ENCODE data around the gene C1QTNF1. TPM values are rescaled to one million over a fixed set of nuclear protein-coding genes. Genes with fewer than 3 reads are reported as not detected.
A peak's percentile ranks its signal among the peaks of the same experiment; 100 is the strongest.

C1QTNF1 gene
- total and polyA plus RNA-seq, 9 of the 15 experiments (the other 6 are each of a cell fraction or from before 2014, with no cell fraction given), result 0.09 TPM; not detected in 8

GRCh38 chr17:79010304-79010646 is 13.7 kb upstream of the C1QTNF1 start:
- no peak for ATAC-seq
- H3K4me2 ChIP-seq (ENCODE audit: insufficient read depth, low read length), result peak overlapping the region; percentile 84
- H3K9me1 ChIP-seq (ENCODE audit: control insufficient read depth, insufficient read depth, low read length), result peaks cover 7% of the 10 kb centered on the region
- peak overlapping the region; percentile 95 to 98; a peak in 2 of 4 replicates for H3K9ac ChIP-seq (ENCODE audit: insufficient read depth in 1 of 2, low read depth in 2 of 2, low read length in 2 of 2)
- H3K4me1 ChIP-seq (replicated peaks in 1 of 2; ENCODE audit: control insufficient read depth in 2 of 2, insufficient read depth in 2 of 2, low read length in 2 of 2), result peaks cover 25 to 30% of the 10 kb centered on the region in 2 experiments
- peak overlapping the region; percentile 92 for H2AFZ ChIP-seq (ENCODE audit: low read depth, low read length)
- DNase-seq (ENCODE audit: extremely low read depth in 1 of 4, low spot score in 3 of 4), result no peak
- peaks cover 11% of the 10 kb centered on the region; the same call in 2 of the 3 replicates for H3K36me3 ChIP-seq (ENCODE audit: control insufficient read depth, insufficient read depth, low read length)
- H3K9me3 ChIP-seq (replicated peaks; ENCODE audit: control insufficient read depth, insufficient read depth, low read depth, low read length), result no peaks in the 10 kb centered on the region
- H4K20me1 ChIP-seq (replicated peaks; ENCODE audit: control insufficient read depth, insufficient read depth, low read length), result peaks cover 13% of the 10 kb centered on the region
- POLR2A ChIA-PET, result interaction anchor here (0.6 to 0.7 kb wide), 2 partner anchors 15 to 330 kb away, joined by 3 read pairs; no protein-coding TSS in a partner anchor
- WGBS (ENCODE audit: insufficient coverage, low coverage, missing lambda C conversion rate), result 66% methylated on average over 7 of the region's 7 CpGs
- BruUV-seq (replicated peaks), result no TSS peak
- intact Hi-C loops (cut with micrococcal nuclease) (no loop called here), in situ Hi-C loops (cut with MboI) (no loop called here)
- no peak for TF ChIP-seq PHB (CRISPR knock-in tag; IDR thresholded peaks at IDR 0.05)
- TF ChIP-seq, protein P1, sequence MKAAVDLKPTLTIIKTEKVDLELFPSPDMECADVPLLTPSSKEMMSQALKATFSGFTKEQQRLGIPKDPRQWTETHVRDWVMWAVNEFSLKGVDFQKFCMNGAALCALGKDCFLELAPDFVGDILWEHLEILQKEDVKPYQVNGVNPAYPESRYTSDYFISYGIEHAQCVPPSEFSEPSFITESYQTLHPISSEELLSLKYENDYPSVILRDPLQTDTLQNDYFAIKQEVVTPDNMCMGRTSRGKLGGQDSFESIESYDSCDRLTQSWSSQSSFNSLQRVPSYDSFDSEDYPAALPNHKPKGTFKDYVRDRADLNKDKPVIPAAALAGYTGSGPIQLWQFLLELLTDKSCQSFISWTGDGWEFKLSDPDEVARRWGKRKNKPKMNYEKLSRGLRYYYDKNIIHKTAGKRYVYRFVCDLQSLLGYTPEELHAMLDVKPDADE (conservative IDR thresholded peaks at IDR 0.05; ENCODE audit: control insufficient read depth, low read depth, low read length), result no peak
- no peak for TF ChIP-seq ZNF24 (IDR thresholded peaks at IDR 0.05)
- no peak for TF ChIP-seq TRIM24 (IDR thresholded peaks at IDR 0.05)
- peaks cover 43% of the 10 kb centered on the region for H3K79me2 ChIP-seq (ENCODE audit: control insufficient read depth, insufficient read depth, low read length)
- no peaks in the 10 kb centered on the region for H3K27me3 ChIP-seq (ENCODE audit: control insufficient read depth in 2 of 2, insufficient read depth in 2 of 2, low read length in 2 of 2)
- H3K27ac ChIP-seq (ENCODE audit: extremely low read depth, low read depth, low read length), result peak overlapping the region; percentile 93; the same call in 2 of the 3 replicates
- FAIRE-seq, result peak; percentile 6
- CTCF ChIA-PET (ENCODE audit: low intra/inter-chr PET ratio), result interaction anchor here (0.6 kb wide), 1 partner anchor 18 kb away, joined by 5 read pairs; no protein-coding TSS in a partner anchor
- H3K4me3 ChIP-seq, result peak overlapping the region; percentile 98

Measured in K562 (cell line).